Activated T-helper 2 cell treated with anti-CD3 and anti-CD28 coated beads, Interferon-gamma antibody, Interleukin-2, Interleukin-4, amounts not matched to agents 10 μg/mL and 5 μg/mL and 100 μg/mL, durations not matched to agents 14 hours and 24 hours and 36 hours (primary cell): ENCODE data around the gene SLC35B1. TPM values are rescaled to one million over a fixed set of nuclear protein-coding genes. Genes with fewer than 3 reads are reported as not detected.

Source experiments
- DNase-seq: peaks from one replicate; pipeline ENCODE4 v3.0.0; 2021; ENCODE audit warnings: low spot score
- H3K27ac Mint-ChIP-seq: one replicate; pipeline ENCODE4 v1.8.0; 2021; ENCODE audit warnings: mixed read lengths
- H3K27me3 Mint-ChIP-seq: one replicate; pipeline ENCODE4 v1.8.0; 2021; ENCODE audit warnings: low read depth, mixed read lengths
- H3K36me3 Mint-ChIP-seq: one replicate; pipeline ENCODE4 v1.8.0; 2021; ENCODE audit warnings: low read depth, mixed read lengths
- H3K4me1 Mint-ChIP-seq: one replicate; pipeline ENCODE4 v1.8.0; 2021; ENCODE audit warnings: low read depth, mixed read lengths
- H3K4me3 Mint-ChIP-seq: one replicate; pipeline ENCODE4 v1.8.0; 2021; ENCODE audit warnings: low read depth, mild to moderate bottlenecking, moderate library complexity, mixed read lengths
- H3K9me3 Mint-ChIP-seq: one replicate; pipeline ENCODE4 v1.8.0; 2021; ENCODE audit warnings: mixed read lengths
- intact Hi-C: fragments of 100-400 bp; cut with micrococcal nuclease; formaldehyde crosslinking; loops from one replicate; pipeline ENCODE4 v1.15.1; 2023
- total RNA-seq: library from RNA; stranded (reverse); gene quantifications from 2 replicates; pipeline ENCODE4 v1.2.3, GENCODE V29; 2022

Gene SLC35B1
- total RNA-seq, 1 donor from 2014 or later: 75.7 TPM

GRCh38 chr17:49707246-49707607 is 537 bp downstream of the SLC35B1 start:
- Mint-ChIP-seq H3K36me3 (peaks cover 51% of the 10 kb centered on the region), H3K4me1 (peaks cover 29% of the 10 kb centered on the region), H3K9me3 (no peaks in the 10 kb centered on the region), H3K27me3 (no peaks in the 10 kb centered on the region), H3K4me3 (peak overlapping the region; percentile 88), H3K27ac (peak overlapping the region; percentile 96)
- intact Hi-C loops: loop anchor here (2.0 kb wide), 1 partner anchor 292 kb away; the partner anchor contains the start of gene PHB1
- DNase-seq: peak; percentile 27

GRCh38 chr17:49705254-49705653 is 2.5 kb downstream of the SLC35B1 start:
- intact Hi-C loops: no loop called here
- Mint-ChIP-seq H3K4me3 (peak overlapping the region; percentile 62), H3K36me3 (peaks cover 55% of the 10 kb centered on the region), H3K9me3 (no peaks in the 10 kb centered on the region), H3K27me3 (no peaks in the 10 kb centered on the region), H3K4me1 (peaks cover 29% of the 10 kb centered on the region), H3K27ac (peak overlapping the region; percentile 27)
- DNase-seq: no peak

GRCh38 chr17:49703557-49704277 is 4.0 kb downstream of the SLC35B1 start:
- Mint-ChIP-seq H3K27ac (no peak overlapping the region), H3K4me1 (peaks cover 24% of the 10 kb centered on the region), H3K36me3 (peaks cover 66% of the 10 kb centered on the region), H3K9me3 (no peaks in the 10 kb centered on the region), H3K4me3 (no peak overlapping the region), H3K27me3 (no peaks in the 10 kb centered on the region)
- DNase-seq: no peak
- intact Hi-C loops: no loop called here

- Mint-ChIP-seq H3K4me3 (no peak overlapping the region), H3K27ac (peak overlapping the region; percentile 21), H3K4me1 (peaks cover 18% of the 10 kb centered on the region), H3K9me3 (no peaks in the 10 kb centered on the region), H3K36me3 (peaks cover 56% of the 10 kb centered on the region), H3K27me3 (no peaks in the 10 kb centered on the region)
- no peak for DNase-seq
- intact Hi-C loops: no loop called here
These were observed 6.8 kb downstream of the SLC35B1 start for GRCh38 chr17:49700960-49701359.

- Mint-ChIP-seq H3K36me3 (peaks cover 48% of the 10 kb centered on the region), H3K4me1 (peaks cover 19% of the 10 kb centered on the region), H3K9me3 (no peaks in the 10 kb centered on the region), H3K4me3 (no peak overlapping the region), H3K27ac (no peak overlapping the region), H3K27me3 (no peaks in the 10 kb centered on the region)
- intact Hi-C loops: loop anchor here (5.0 kb wide), 2 partner anchors 53 to 152 kb away; no protein-coding TSS in a partner anchor
- DNase-seq: no peak
These were observed 7.7 kb downstream of the SLC35B1 start for GRCh38 chr17:49699966-49700575.

GRCh38 chr17:49698005-49698404 is 9.8 kb downstream of the SLC35B1 start:
- no peaks in the 10 kb centered on the region for H3K27me3 Mint-ChIP-seq
- no peak for DNase-seq
- H3K36me3 Mint-ChIP-seq: peaks cover 30% of the 10 kb centered on the region
- intact Hi-C loops: loop anchor here (5.0 kb wide), 2 partner anchors 51 to 154 kb away; no protein-coding TSS in a partner anchor
- peaks cover 20% of the 10 kb centered on the region for H3K4me1 Mint-ChIP-seq
- no peaks in the 10 kb centered on the region for H3K9me3 Mint-ChIP-seq
- no peak overlapping the region for H3K27ac Mint-ChIP-seq
- H3K4me3 Mint-ChIP-seq: no peak overlapping the region

- intact Hi-C loops: loop anchor here (1.0 to 5.0 kb wide), 6 partner anchors 12 to 281 kb away; no protein-coding TSS in a partner anchor
- no peaks in the 10 kb centered on the region for H3K9me3 Mint-ChIP-seq
These were observed 11.5 kb downstream of the SLC35B1 start for GRCh38 chr17:49696233-49696761.

GRCh38 chr17:49695698-49696232 is 12.0 kb downstream of the SLC35B1 start:
- Mint-ChIP-seq H3K27ac (peak overlapping the region; percentile 88), H3K9me3 (no peaks in the 10 kb centered on the region), H3K27me3 (no peaks in the 10 kb centered on the region), H3K4me1 (peaks cover 22% of the 10 kb centered on the region), H3K4me3 (peak overlapping the region; percentile 26), H3K36me3 (peaks cover 15% of the 10 kb centered on the region)
- intact Hi-C loops: loop anchor here (1.0 to 5.0 kb wide), 6 partner anchors 13 to 280 kb away; no protein-coding TSS in a partner anchor
- DNase-seq: no peak

More at GRCh38 chr17:49696233-49696761, 11.5 kb downstream of the SLC35B1 start:
- Mint-ChIP-seq H3K27me3 (no peaks in the 10 kb centered on the region), H3K27ac (peak overlapping the region; percentile 88), H3K4me3 (peak overlapping the region; percentile 26), H3K36me3 (peaks cover 20% of the 10 kb centered on the region), H3K4me1 (peaks cover 20% of the 10 kb centered on the region)
- DNase-seq: peak; percentile 53

- no peaks in the 10 kb centered on the region for H3K9me3 Mint-ChIP-seq
- H3K27me3 Mint-ChIP-seq: no peaks in the 10 kb centered on the region
- peak overlapping the region; percentile 88 for H3K27ac Mint-ChIP-seq
- H3K4me1 Mint-ChIP-seq: peaks cover 22% of the 10 kb centered on the region
- H3K36me3 Mint-ChIP-seq: peaks cover 9% of the 10 kb centered on the region
- peak; percentile 46 for DNase-seq
- intact Hi-C loops: loop anchor here (5.0 kb wide), 2 partner anchors 48 to 157 kb away; no protein-coding TSS in a partner anchor
- no peak overlapping the region for H3K4me3 Mint-ChIP-seq
These were observed 12.7 kb downstream of the SLC35B1 start for GRCh38 chr17:49694847-49695697.

GRCh38 chr17:49692751-49693150 is 15.0 kb downstream of the SLC35B1 start:
- Mint-ChIP-seq H3K4me1 (peaks cover 31% of the 10 kb centered on the region), H3K36me3 (peaks cover 5% of the 10 kb centered on the region), H3K27ac (no peak overlapping the region), H3K27me3 (no peaks in the 10 kb centered on the region), H3K9me3 (peaks cover 5% of the 10 kb centered on the region), H3K4me3 (no peak overlapping the region)
- no peak for DNase-seq
- intact Hi-C loops: no loop called here

- H3K9me3 Mint-ChIP-seq: peaks cover 5% of the 10 kb centered on the region
- H3K27me3 Mint-ChIP-seq: no peaks in the 10 kb centered on the region
- no peak for DNase-seq
- no peak overlapping the region for H3K27ac Mint-ChIP-seq
- peaks cover 5% of the 10 kb centered on the region for H3K36me3 Mint-ChIP-seq
- intact Hi-C loops: no loop called here
- H3K4me3 Mint-ChIP-seq: no peak overlapping the region
- H3K4me1 Mint-ChIP-seq: peaks cover 36% of the 10 kb centered on the region
These were observed 16.0 kb downstream of the SLC35B1 start for GRCh38 chr17:49691677-49692191.
